ENCODE data around the gene B3GALT2. TPM values are rescaled to one million over a fixed set of nuclear protein-coding genes. Genes with fewer than 3 reads are reported as not detected.
"Not testable (repeated sequence)": the region's sequence is repeated elsewhere in the genome, so short reads cannot be mapped to it uniquely, and the experiment has no call there.

Gene B3GALT2
- total and polyA plus RNA-seq, 7 donors, result 0.03 to 0.19 (median 0.15) TPM; not detected in 2

GRCh38 chr1:193192586-193192985, 6.2 kb upstream of the B3GALT2 start:
- Histone ChIP-seq H3K36me3 (ENCODE audit: insufficient read depth in 1 of 2, low read depth in 1 of 2) (no peaks in the 10 kb centered on the region), H3K27me3 (ENCODE audit: insufficient read depth in 3 of 3, low read length in 2 of 3) (no peaks in the 10 kb centered on the region), H3K4me1 (peaks cover 23% of the 10 kb centered on the region), H3K27ac (no peak overlapping the region), H3K9me3 (peaks cover 11% of the 10 kb centered on the region), H3K4me3 (no peak overlapping the region)
- no peak for DNase-seq
- TF ChIP-seq, protein P1, sequence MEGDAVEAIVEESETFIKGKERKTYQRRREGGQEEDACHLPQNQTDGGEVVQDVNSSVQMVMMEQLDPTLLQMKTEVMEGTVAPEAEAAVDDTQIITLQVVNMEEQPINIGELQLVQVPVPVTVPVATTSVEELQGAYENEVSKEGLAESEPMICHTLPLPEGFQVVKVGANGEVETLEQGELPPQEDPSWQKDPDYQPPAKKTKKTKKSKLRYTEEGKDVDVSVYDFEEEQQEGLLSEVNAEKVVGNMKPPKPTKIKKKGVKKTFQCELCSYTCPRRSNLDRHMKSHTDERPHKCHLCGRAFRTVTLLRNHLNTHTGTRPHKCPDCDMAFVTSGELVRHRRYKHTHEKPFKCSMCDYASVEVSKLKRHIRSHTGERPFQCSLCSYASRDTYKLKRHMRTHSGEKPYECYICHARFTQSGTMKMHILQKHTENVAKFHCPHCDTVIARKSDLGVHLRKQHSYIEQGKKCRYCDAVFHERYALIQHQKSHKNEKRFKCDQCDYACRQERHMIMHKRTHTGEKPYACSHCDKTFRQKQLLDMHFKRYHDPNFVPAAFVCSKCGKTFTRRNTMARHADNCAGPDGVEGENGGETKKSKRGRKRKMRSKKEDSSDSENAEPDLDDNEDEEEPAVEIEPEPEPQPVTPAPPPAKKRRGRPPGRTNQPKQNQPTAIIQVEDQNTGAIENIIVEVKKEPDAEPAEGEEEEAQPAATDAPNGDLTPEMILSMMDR (IDR thresholded peaks at IDR 0.05), result no peak
- 98% methylated on average over 8 of the region's 8 CpGs for WGBS, 3 donors
- intact Hi-C loops (cut with DNase I), result no loop called here
- no peak for ATAC-seq

- Histone ChIP-seq H3K27me3 (ENCODE audit: insufficient read depth in 3 of 3, low read length in 2 of 3) (no peaks in the 10 kb centered on the region), H3K4me3 (no peak overlapping the region), H3K36me3 (ENCODE audit: insufficient read depth in 1 of 2, low read depth in 1 of 2) (no peaks in the 10 kb centered on the region), H3K27ac (no peak overlapping the region), H3K9me3 (peaks cover 11% of the 10 kb centered on the region), H3K4me1 (peaks cover 43% of the 10 kb centered on the region)
- ATAC-seq (peak in 1 of 4 donors; percentile 57), DNase-seq (no peak)
- TF ChIP-seq, protein P1 (IDR thresholded peaks at IDR 0.05), result no peak
- intact Hi-C loops (cut with DNase I), result no loop called here
These were observed 3.8 kb upstream of the B3GALT2 start for GRCh38 chr1:193190096-193190744.

DNA sequence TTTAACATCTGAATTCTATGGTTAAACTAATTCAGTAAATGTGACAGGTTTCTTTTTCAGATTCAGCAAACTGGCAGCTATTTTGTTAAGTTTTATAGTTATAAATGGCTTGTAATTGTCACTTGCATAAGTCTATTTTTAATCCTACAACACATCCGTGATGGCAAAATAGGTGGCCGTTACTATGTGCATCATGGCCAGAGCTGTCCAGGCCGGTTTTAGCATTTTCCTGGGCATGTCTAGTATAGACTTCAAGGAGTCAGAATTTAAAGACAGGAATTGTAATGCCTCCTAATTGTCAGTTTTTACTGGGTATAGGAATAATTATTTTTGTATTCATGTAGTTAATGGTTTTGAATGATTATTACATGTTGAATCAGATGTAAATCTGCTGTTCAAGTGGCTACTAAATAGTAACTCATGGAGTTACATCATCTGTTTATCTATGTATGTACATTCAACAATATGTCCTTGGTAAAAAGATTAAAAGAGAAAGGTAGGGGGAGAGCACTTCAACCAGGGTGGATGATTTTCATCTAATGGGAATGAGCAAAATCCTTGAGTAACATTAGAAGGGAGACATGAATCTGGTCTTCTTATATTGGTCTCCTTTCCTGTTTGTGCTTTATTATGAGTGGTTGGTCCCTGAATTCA, 3.2 kb upstream of the B3GALT2 start:
- ATAC-seq (peak; percentile 52 to 87 (median 80)), DNase-seq (no peak)
- no peak overlapping the region for H3K4me3 ChIP-seq
- no peak overlapping the region for H3K27ac ChIP-seq
- 29 to 44% (median 34%) methylated on average over 3 of the region's 3 CpGs for WGBS, 3 donors
- H3K36me3 ChIP-seq (ENCODE audit: insufficient read depth in 1 of 2, low read depth in 1 of 2), result no peaks in the 10 kb centered on the region
- TF ChIP-seq, protein P1 (IDR thresholded peaks at IDR 0.05), result no peak
- peaks cover 11% of the 10 kb centered on the region for H3K9me3 ChIP-seq
- no peaks in the 10 kb centered on the region for H3K27me3 ChIP-seq (ENCODE audit: insufficient read depth in 3 of 3, low read length in 2 of 3)
- peaks cover 44% of the 10 kb centered on the region for H3K4me1 ChIP-seq
- intact Hi-C loops (cut with DNase I), result no loop called here

GRCh38 chr1:193188915-193189314, 2.5 kb upstream of the B3GALT2 start:
- WGBS, 3 donors, result 78 to 94% (median 86%) methylated on average over 7 of the region's 7 CpGs
- H3K36me3 ChIP-seq (ENCODE audit: insufficient read depth in 1 of 2, low read depth in 1 of 2); DNase-seq; H3K27me3 ChIP-seq (ENCODE audit: insufficient read depth in 3 of 3, low read length in 2 of 3); intact Hi-C loops (cut with DNase I); H3K4me3 ChIP-seq; H3K27ac ChIP-seq: not testable (repeated sequence)
- Histone ChIP-seq H3K4me1 (peaks cover 44% of the 10 kb centered on the region), H3K9me3 (peaks cover 11% of the 10 kb centered on the region)
- ATAC-seq, result peak in 1 of 4 donors; percentile 19

DNA sequence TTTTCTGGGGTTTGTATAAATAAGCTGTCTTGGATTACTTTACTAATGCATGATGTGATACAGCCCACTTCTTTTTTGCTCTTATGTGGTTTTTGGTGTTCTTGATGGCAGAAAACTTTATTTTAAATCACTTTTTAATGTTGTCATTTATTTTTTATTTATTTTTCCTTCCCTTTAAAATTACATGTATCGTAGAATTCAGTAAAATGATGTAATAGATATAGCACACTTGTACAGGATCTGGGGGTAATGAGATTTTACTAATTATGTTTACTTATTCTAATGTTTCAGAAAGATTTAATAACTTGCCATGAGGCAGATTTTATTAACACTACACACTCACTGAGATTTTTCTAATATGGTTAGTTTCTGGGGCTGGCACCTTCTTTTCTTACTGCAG, 701 bp upstream of the B3GALT2 start:
- WGBS, 3 donors, result 86 to 95% (median 92%) methylated on average over 1 of the region's 1 CpG
- TF ChIP-seq, protein P1 (IDR thresholded peaks at IDR 0.05), result no peak
- intact Hi-C loops (cut with DNase I), result no loop called here
- Histone ChIP-seq H3K9me3 (no peaks in the 10 kb centered on the region), H3K36me3 (ENCODE audit: insufficient read depth in 1 of 2, low read depth in 1 of 2) (no peaks in the 10 kb centered on the region), H3K4me1 (peaks cover 53% of the 10 kb centered on the region), H3K27ac (no peak overlapping the region), H3K27me3 (ENCODE audit: insufficient read depth in 3 of 3, low read length in 2 of 3) (no peaks in the 10 kb centered on the region), H3K4me3 (no peak overlapping the region)
- DNase-seq, result no peak
- ATAC-seq, result no peak
